Measurements from ENCODE around the gene TMEM271.
"Not testable (repeated sequence)": the region's sequence is repeated elsewhere in the genome, so short reads cannot be mapped to it uniquely, and the experiment has no call there.

TMEM271 gene

DNA sequence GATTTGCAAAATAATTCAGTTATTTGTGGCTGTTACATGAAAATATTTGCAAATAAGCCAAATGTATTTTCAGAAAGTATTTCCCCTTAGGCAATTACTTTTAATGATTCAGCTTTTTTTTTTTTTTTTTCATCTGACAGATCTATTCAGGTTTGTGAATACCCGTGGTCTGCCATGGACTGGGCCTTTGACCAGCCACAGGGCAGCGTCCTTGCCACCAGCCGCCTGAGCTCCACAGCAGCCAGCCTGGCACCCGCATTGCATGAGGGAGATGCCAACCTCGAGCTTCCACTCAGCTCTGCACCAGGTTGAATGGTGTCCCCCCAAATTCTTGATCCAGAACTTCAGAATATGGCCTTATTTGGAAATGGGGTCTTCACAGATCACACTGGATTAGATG, 14.7 kb downstream of the TMEM271 start:
- no peak for DNase-seq

DNA sequence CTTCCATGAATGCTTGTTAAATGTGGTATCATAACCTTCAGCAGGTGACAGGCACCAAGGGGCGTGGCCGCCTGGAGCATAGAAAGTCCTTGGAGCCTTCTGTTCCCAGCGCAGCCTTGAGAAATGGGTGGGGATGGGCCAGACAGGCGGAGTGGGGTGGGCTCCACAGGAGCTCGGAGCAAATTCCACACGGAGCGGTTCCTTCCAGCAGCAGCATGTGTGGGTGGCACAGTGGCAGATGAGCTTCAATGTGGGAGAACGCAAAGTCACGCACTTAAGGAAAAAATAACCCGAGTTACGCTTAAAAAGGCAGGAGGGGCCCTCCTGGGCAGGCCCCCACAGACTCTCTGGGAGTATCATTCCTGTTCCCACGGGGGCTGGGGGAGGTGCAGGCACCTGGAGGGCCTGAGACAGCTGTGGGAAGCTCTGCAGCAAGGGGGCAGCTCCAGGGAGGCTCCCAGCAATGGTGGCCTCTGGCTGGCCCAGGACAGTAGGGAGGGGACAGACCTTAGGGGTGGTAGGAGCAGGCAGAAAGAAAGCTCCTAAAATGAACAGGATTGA, 15.3 kb downstream of the TMEM271 start:
- no peak for DNase-seq

GRCh38 chr4:560061-560460, 16.0 kb downstream of the TMEM271 start:
- no peak for DNase-seq

GRCh38 chr4:555566-556275, 20.4 kb downstream of the TMEM271 start:
- DNase-seq: no peak

- DNase-seq: not testable (repeated sequence)
Observed at GRCh38 chr4:554793-555320, 21.2 kb downstream of the TMEM271 start.

DNA sequence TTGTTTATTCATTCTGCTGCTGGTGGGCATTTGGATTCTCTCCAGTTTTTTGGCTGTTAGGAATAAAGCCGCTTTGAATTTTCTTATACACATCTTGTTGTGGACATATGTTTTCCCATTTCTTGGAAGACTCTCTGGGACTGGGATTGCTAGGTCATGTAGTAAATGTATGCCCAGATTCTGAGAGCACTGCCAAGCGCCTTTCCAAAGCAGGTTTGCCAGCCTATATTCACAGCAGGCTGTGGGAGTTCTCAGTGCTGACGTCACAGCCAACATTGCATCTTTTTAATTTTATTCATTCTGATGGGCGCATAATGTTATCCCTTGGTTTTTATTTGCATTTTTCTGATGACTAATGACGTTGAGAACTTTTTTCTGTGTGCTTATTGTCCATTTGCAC, 24.1 kb downstream of the TMEM271 start:
- no peak for DNase-seq

DNA sequence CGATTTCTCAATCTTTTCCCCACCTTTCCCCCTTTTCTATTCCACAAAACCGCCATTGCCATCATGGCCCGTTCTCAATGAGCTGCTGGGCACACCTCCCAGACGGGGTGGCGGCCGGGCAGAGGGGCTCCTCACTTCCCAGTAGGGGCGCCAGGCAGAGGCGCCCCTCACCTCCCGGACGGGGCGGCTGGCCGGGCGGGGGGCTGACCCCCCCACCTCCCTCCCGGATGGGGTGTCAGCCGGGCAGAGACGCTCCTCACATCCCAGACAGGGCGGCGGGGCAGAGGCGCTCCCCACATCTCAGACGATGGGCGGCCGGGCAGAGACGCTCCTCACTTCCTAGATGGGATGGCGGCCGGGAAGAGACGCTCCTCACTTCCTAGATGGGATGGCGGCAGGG, 25.8 kb downstream of the TMEM271 start:
- not testable (repeated sequence) for DNase-seq

- no peak for DNase-seq
Observed at GRCh38 chr4:548976-549375, 27.1 kb downstream of the TMEM271 start.

GRCh38 chr4:545612-546011, 30.5 kb downstream of the TMEM271 start:
- DNase-seq: no peak

DNA sequence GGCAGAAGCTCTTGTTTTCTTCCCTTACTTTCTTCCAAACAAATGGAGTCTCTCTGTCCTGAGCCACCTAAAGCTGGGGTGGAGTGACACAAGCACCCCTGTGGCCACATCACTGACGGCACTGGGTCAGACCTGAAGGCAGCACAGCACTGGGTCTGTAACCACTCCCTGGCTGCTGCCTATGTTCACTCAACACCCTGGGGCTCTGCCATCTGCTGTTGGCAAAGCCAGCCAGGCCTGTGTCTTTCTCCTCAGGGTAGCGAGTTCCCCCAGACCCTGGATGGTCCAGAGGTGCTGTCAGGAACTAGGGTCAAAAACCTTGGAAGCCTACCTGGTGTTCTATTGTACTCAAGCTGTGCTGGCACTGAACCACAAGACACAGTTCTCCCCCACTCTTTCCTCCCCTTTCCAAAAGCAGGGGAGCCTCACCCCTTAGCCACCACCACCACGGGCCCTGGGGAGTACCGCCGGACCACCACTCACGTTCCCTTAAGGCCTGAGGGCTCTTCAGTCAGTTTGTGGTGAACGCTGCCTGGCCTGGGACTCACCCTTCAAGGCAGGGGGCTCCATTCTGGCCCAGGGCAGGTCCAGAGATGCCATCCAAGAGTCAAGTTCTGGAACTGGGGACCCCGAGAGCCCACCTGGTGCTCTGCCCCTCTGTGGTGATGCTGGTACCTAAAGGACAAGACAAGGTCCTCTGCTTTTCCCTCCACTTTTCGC, 31.5 kb downstream of the TMEM271 start:
- DNase-seq: no peak

- DNase-seq: no peak
Observed at GRCh38 chr4:541271-541670, 34.8 kb downstream of the TMEM271 start.

- DNase-seq: no peak
Observed at GRCh38 chr4:538542-539142, 37.5 kb downstream of the TMEM271 start.

GRCh38 chr4:537436-538264, 38.4 kb downstream of the TMEM271 start:
- DNase-seq: no peak

- DNase-seq: no peak
Observed at GRCh38 chr4:536351-536972, 39.6 kb downstream of the TMEM271 start.

DNA sequence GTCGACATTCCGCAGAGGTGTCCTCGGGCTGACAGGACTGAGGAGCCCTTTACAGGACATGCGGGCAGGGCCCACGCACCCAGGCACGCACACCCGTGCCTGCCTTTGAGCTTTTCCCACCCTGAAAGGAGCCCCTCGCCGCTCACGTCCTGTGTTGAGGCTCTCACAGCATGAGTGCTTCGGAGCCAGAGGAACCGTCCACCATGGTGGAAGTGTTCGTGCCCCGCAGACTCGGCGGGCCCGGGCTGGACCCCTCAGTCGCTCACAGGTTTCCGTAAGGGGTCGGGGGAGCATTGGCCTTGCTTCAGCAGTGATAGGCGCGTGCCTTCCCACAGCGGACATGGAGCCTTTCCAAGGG, 40.2 kb downstream of the TMEM271 start:
- DNase-seq: no peak

- DNase-seq: no peak
Observed at GRCh38 chr4:535181-535923, 40.7 kb downstream of the TMEM271 start.

GRCh38 chr4:534576-535151, 41.4 kb downstream of the TMEM271 start:
- no peak for DNase-seq

DNA sequence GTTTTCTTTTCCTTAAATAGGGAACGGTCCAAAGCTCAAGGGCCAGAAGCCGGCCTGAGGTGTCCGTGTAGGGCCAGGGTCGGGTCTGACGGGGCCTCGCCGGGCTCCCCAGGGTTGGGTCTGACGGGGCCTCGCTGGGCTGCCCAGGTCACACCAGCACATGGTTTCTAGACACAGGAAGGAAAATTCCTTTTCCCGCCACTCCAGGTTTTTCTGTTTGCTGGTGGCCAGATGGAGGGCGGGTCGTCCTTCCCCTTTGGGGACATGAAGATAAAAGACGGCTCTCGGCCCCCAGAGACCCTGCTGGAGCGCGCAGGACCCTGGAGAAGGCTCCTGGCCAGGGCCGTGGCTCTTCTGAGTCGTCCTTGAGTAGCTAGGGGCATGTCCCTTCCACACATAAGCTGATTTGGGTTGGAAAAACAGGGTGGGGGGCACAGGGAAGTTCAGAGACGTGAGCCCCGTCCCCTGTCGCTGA, 42.0 kb downstream of the TMEM271 start:
- DNase-seq: no peak

GRCh38 chr4:533318-534100, 42.6 kb downstream of the TMEM271 start:
- DNase-seq: no peak
